SH-SY5Y (cell line): ENCODE measurements around the gene PPP2R1B.

Experiments
- GATA2 ChIP-seq: IDR thresholded peaks from 2 replicates; pipeline ENCODE4 v1.6.1; 2011; ENCODE audit warnings: mild to moderate bottlenecking, low read depth, low read length
- GATA3 ChIP-seq: IDR thresholded peaks from 2 replicates; pipeline ENCODE4 v1.6.1; 2011; ENCODE audit warnings: low read depth, mild to moderate bottlenecking, low read length, moderate library complexity

The PPP2R1B gene

GRCh38 chr11:111739299-111739698 lies 26.9 kb downstream of the PPP2R1B start:
- TF ChIP-seq GATA2 (no peak), GATA3 (no peak)

- TF ChIP-seq GATA2, result no peak
- TF ChIP-seq GATA3, result no peak
These were observed 28.6 kb downstream of the PPP2R1B start for GRCh38 chr11:111737444-111738210.

DNA sequence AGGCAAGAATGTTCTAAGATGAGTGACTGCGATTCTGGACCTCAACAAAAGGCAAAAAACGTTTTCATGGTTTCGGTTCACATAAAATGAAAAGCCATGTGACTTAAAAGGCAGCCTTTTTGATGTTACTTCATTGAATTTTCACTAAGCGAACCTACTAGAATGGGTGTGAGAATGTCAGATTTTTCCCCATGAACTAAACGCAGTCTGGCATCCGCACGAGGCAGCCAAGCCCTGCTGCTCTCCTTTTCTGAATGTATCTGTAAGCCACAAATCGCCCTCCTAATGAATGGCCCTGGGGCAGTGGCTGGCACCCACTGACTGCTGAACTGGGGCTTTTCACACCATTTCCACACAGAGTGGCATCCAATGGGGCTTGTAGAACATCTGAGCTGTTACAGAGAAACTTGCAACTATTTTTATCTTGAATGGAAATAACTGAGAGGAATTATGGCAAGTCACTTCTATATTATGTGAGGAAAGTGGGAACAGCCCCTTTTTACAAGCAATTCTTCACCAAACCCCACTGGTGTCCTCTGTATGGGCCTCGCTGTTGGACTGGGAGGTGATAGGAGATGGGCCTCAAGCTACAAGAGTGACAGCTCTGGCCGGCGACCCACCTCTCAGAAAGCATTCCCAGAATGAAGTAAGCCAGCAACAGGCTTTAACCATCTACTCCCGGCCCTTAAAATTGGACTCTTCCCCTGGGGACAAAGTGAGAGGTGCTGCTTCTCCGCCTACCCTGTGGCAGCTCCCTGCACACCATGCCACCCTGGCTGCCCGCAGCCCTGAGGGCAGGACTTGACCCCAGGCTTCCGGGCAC lies 29.4 kb downstream of the PPP2R1B start:
- no peak for TF ChIP-seq GATA2

DNA sequence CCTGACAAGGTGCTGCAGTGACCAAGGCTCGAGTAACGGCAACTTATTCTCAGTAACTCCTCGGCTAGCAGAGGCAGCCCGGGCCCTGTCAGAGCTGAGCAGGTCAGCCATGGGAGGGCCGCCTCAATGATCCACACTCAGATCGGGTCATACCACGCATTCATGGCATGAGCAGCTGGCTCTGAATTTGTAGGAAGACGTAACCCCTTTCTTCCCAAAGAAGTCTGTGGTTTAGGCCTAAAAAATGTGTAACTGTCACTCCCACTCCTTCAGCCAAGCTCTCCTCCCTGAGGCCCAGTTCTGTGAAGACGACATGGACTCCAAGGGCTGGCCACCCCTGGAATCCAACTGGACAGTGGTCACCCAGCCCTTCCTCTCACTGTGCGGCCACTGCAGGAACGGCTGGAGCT lies 30.0 kb downstream of the PPP2R1B start:
- TF ChIP-seq GATA2, result no peak
- TF ChIP-seq GATA3, result no peak

DNA sequence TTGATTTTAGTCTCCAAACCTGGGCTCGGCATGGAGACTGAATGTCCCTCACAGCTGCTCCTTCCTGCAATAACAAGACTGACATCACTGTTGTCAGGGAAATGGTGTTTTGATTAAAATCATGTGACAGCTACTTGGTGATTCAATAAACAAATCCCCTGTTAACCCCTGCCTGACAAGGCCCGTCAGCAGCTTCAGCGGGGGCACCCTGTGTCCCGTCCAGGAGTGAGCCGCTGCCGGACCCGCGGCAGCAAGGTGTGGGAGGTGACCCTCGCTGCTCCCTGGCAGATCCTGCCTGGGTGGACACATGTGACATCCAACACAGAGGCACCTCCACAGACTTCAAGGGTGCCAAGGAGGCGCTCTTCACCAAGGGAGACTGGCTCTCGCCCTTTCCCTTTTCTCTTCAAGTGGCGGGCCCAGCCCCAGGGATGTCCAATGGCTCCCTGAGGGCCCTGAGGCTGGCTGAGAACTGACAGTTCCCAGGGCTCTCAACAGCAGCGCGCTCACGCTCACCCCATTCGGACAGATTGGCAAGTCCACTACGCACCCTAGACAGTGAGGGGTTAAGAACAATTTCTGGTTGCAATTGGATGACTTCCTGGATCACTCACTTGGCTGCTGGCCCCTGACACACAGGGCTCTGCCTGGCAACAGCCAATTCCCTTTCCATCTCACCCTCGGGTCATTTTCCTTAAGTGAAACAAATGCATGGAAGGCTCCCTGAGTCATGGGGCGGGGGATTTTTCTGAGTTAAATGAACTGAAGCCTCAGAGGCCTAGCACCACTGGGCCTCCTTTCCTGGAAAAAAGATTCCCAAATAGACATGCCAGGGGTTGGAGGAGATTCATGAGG lies 30.7 kb downstream of the PPP2R1B start:
- TF ChIP-seq GATA3, result no peak

- TF ChIP-seq GATA3, result no peak
- no peak for TF ChIP-seq GATA2
These were observed 31.3 kb downstream of the PPP2R1B start for GRCh38 chr11:111734954-111735261.

DNA sequence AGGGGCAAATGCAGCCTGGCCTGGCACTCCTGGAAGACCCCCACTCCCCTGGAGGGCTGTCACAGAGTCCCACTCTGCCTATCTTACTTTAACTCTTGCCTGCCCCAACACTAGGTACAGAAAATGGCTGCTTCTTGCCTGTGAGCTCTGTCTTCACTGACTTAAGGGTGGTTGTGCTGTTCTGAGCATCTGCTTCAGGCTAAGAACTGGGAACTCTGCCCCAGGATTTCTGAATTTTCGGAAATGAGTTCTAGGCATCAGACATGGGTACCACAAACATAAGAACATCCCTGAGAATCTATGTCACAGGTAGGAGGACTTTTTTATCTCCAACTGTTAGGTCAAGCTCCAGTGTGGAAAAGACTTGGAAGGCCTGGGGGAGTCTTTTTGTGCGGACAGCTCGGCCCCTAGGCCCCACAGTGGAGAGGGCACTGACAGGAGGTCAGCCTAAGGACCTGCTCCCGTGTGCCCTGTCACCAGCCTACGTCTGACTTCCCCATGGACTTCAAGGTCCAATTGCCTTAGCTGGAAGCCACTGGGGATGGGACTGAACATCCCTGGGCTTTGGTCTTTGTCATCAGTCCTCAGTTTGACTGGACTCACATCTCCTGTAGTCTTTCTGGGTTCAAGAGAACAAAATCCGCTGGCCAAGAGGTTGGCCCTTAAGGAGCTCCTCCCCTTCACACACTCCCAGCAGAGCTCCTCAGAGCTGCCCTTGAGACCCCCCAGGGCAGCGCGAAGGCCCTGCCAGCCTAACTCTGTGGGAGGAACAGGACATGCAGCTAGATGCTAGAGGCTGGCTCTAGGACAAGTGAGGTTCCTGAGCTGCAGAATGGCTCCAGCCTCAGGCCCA lies 31.9 kb downstream of the PPP2R1B start:
- TF ChIP-seq GATA3 (no peak), GATA2 (no peak)

DNA sequence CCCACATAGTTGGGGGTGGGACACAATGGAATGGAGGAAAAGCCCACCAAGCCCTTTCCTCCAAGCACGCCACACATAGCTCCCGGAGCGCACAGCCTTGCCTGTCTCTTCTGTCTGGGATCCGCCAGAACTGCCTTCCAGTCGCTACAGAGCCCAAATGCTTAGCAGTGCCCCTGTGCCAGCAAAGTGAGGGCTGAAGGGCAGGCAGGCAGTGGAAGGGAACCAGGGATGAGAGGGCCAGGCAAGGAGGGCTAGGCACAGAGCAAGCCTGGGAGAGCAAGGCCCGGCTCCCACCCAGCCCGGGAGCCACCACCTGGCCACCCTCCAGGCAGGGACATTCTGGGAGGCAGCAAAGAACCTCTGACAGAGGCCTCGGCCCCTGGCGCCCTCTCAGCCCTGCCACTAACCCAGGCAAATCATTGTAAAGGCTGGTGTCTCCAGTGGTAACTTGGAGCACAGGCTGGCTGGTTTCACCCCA lies 32.5 kb downstream of the PPP2R1B start:
- TF ChIP-seq GATA2, result no peak
- TF ChIP-seq GATA3, result no peak

DNA sequence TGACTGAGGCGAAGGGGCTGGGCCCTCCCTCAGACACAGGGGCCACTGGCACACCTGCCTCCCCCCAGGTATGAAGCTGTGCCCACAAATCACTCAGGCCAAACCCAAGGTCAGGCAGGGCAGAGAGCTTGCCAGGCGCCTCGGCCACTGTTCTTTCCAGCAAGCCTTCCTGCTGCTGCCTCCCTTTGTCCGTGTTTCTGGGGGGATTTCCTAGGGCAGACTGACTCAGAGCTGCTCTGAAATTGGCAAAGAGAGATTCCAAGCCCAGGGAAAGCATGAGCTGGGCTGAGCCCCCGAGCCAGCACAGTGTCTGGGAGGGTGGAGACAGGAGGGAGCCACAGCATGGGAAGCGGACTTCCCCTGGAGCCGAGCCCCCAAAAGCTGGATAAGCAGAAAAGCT lies 33.2 kb downstream of the PPP2R1B start:
- TF ChIP-seq GATA2 (no peak), GATA3 (no peak)

DNA sequence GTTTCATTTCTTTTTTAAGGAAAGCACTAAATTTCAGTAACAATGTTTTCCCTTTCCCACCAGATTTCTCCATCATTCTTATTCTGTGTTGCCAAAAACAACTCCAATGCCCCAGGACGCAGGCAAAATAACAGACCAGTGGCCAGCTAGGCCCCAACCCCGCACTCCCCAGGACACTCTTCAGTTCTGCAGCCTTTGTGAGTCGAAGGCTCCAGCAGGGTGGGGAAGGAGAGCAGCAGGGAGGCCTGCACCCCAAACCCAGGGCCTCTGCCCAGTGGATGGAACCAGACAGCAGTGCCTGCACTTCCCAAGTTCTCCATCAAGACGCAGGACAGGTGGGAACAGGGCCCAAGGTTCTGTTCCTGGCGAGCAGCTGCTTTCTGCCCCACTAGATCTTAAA lies 34.4 kb downstream of the PPP2R1B start:
- TF ChIP-seq GATA3, result no peak
- TF ChIP-seq GATA2, result no peak

DNA sequence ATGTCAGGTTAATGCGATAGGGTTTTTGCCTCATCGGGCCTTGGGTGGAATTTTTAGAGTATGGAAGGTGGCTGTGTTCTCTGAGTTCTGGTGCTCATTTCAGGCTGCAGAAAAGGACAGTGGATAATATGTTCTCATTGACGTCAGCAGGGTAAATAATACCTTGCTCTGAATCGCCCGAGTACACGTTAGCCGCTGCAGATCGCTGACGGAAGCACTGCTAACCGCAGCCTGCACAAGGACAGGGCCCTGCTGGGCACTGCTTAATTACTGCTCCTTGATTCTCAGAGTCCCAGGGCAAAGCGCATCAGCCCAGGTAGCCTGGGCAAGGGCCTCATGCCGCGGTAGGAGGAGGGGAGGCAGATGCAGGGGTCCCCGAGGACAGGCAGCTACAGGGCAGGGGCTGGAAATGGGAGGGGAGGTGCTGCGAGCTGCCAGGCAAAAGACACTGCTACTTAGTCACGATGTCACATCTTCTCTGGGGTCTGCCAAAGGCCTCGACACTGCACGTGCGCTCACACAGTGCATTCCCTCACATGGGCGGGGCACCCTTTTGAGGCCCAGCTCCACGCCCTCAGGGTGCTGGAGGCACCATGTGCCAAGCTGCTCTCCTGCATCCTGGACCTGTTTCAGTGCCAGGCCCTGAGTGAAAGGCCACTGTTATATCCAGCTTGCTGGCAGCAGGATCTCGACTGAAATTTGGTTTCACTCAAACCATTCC lies 35.2 kb downstream of the PPP2R1B start:
- TF ChIP-seq GATA3 (no peak), GATA2 (no peak)

- no peak for TF ChIP-seq GATA2
- no peak for TF ChIP-seq GATA3
These were observed 36.3 kb downstream of the PPP2R1B start for GRCh38 chr11:111729831-111730311.
